ENCODE results near the gene MAPK8IP3.

MAPK8IP3 gene

GRCh38 chr16:1680361-1680760 lies 25.6 kb upstream of the MAPK8IP3 start:
- peaks cover 17% of the 10 kb centered on the region for H3K36me3 ChIP-seq
- H3K4me1 ChIP-seq = no peaks in the 10 kb centered on the region
- no peak overlapping the region for H3K4me3 ChIP-seq (ENCODE audit: low read depth, low read length)
- no peaks in the 10 kb centered on the region for H3K27me3 ChIP-seq
- DNase-seq = no peak
- H3K9me3 ChIP-seq = no peaks in the 10 kb centered on the region
- TF ChIP-seq CTCF (IDR thresholded peaks at IDR 0.05; ENCODE audit: low read depth, low read length) = no peak

- H3K27me3 ChIP-seq = no peaks in the 10 kb centered on the region
- no peaks in the 10 kb centered on the region for H3K4me1 ChIP-seq
- TF ChIP-seq CTCF (IDR thresholded peaks at IDR 0.05; ENCODE audit: low read depth, low read length) = no peak
- no peak for DNase-seq
- H3K9me3 ChIP-seq = no peaks in the 10 kb centered on the region
- no peak overlapping the region for H3K4me3 ChIP-seq (ENCODE audit: low read depth, low read length)
- peaks cover 24% of the 10 kb centered on the region for H3K36me3 ChIP-seq
These were observed 25.0 kb upstream of the MAPK8IP3 start for GRCh38 chr16:1681032-1681431.

- peaks cover 76% of the 10 kb centered on the region for H3K36me3 ChIP-seq
- no peak overlapping the region for H3K4me3 ChIP-seq (ENCODE audit: low read depth, low read length)
- H3K9me3 ChIP-seq = no peaks in the 10 kb centered on the region
- no peaks in the 10 kb centered on the region for H3K4me1 ChIP-seq
- DNase-seq = no peak
- no peak for TF ChIP-seq CTCF (IDR thresholded peaks at IDR 0.05; ENCODE audit: low read depth, low read length)
- H3K27me3 ChIP-seq = no peaks in the 10 kb centered on the region
These were observed 18.3 kb upstream of the MAPK8IP3 start for GRCh38 chr16:1687427-1688316.

- DNase-seq = no peak
- H3K4me1 ChIP-seq = no peaks in the 10 kb centered on the region
- TF ChIP-seq CTCF (IDR thresholded peaks at IDR 0.05; ENCODE audit: low read depth, low read length) = no peak
- H3K36me3 ChIP-seq = peaks cover 84% of the 10 kb centered on the region
- no peaks in the 10 kb centered on the region for H3K27me3 ChIP-seq
- H3K4me3 ChIP-seq (ENCODE audit: low read depth, low read length) = no peak overlapping the region
- no peaks in the 10 kb centered on the region for H3K9me3 ChIP-seq
These were observed 17.0 kb upstream of the MAPK8IP3 start for GRCh38 chr16:1688807-1689560.

GRCh38 chr16:1689853-1690252 lies 16.1 kb upstream of the MAPK8IP3 start:
- no peak for DNase-seq
- H3K36me3 ChIP-seq = peaks cover 86% of the 10 kb centered on the region
- TF ChIP-seq CTCF (IDR thresholded peaks at IDR 0.05; ENCODE audit: low read depth, low read length) = no peak
- H3K27me3 ChIP-seq = no peaks in the 10 kb centered on the region
- no peaks in the 10 kb centered on the region for H3K9me3 ChIP-seq
- H3K4me1 ChIP-seq = no peaks in the 10 kb centered on the region
- no peak overlapping the region for H3K4me3 ChIP-seq (ENCODE audit: low read depth, low read length)

- no peak for DNase-seq
- no peaks in the 10 kb centered on the region for H3K27me3 ChIP-seq
- peaks cover 83% of the 10 kb centered on the region for H3K36me3 ChIP-seq
- no peaks in the 10 kb centered on the region for H3K9me3 ChIP-seq
- no peaks in the 10 kb centered on the region for H3K4me1 ChIP-seq
- TF ChIP-seq CTCF (IDR thresholded peaks at IDR 0.05; ENCODE audit: low read depth, low read length) = no peak
- H3K4me3 ChIP-seq (ENCODE audit: low read depth, low read length) = no peak overlapping the region
These were observed 15.2 kb upstream of the MAPK8IP3 start for GRCh38 chr16:1690810-1691209.
